DND-41 (cell line): ENCODE results near the gene ZNF592.

Experiments
- EZH2 ChIP-seq: IDR thresholded peaks from 3 replicates; pipeline ENCODE4 v1.6.1; 2012; ENCODE audit warnings: borderline replicate concordance, low read depth, mild to moderate bottlenecking, moderate library complexity, low read length, inconsistent platforms; ENCODE audit not compliant: severe bottlenecking
- TF ChIP-seq, protein P1 (sequence below): IDR thresholded peaks from 2 replicates; pipeline ENCODE4 v1.5.1; 2012; ENCODE audit warnings: borderline replicate concordance, low read length, moderate library complexity, mild to moderate bottlenecking; ENCODE audit not compliant: poor library complexity, severe bottlenecking; ENCODE audit errors: extremely low read depth

DNA sequence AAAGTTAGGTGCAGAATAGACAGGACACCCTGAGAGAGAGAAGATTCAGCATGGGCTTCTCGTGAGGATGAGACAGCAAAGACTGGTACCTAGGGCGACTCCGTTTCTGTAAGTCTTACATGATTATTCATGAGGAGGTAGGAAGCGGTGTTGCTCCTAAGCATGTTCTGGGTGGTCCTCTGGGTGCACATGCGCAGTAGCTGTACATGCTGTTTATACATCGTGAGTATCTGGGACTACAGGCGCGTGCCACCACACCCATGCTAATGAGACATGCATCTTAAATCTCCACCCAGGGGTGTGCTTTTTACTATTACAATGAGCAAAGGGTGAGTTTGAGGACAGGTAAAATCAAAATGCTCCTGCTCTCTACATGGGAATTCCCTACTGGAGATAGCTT is 81.0 kb downstream of the ZNF592 start:
- TF ChIP-seq, protein P1, sequence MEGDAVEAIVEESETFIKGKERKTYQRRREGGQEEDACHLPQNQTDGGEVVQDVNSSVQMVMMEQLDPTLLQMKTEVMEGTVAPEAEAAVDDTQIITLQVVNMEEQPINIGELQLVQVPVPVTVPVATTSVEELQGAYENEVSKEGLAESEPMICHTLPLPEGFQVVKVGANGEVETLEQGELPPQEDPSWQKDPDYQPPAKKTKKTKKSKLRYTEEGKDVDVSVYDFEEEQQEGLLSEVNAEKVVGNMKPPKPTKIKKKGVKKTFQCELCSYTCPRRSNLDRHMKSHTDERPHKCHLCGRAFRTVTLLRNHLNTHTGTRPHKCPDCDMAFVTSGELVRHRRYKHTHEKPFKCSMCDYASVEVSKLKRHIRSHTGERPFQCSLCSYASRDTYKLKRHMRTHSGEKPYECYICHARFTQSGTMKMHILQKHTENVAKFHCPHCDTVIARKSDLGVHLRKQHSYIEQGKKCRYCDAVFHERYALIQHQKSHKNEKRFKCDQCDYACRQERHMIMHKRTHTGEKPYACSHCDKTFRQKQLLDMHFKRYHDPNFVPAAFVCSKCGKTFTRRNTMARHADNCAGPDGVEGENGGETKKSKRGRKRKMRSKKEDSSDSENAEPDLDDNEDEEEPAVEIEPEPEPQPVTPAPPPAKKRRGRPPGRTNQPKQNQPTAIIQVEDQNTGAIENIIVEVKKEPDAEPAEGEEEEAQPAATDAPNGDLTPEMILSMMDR: no peak
- TF ChIP-seq EZH2: no peak
